HepG2 (cell line): ENCODE measurements around the gene PGP. TPM values are rescaled to one million over a fixed set of nuclear protein-coding genes. Genes with fewer than 3 reads are reported as not detected.

Source experiments
- CC2D1A ChIP-seq: sonication (generic); formaldehyde crosslinking; IDR thresholded peaks from 2 replicates; pipeline ENCODE4 v1.8.1; 2023; ENCODE audit warnings: mild to moderate bottlenecking, missing genetic modification reagents
- CEBPB ChIP-seq: IDR thresholded peaks from 2 replicates; pipeline ENCODE4 v1.6.1; 2011; ENCODE audit warnings: low read depth, low read length, improper control_type of control experiment, borderline replicate concordance
- ETV6 ChIP-seq: sonication (generic); formaldehyde crosslinking; conservative IDR thresholded peaks from 2 replicates; pipeline ENCODE4 v1.4.0; 2020; ENCODE audit warnings: missing genetic modification reagents
- GFI1 ChIP-seq: sonication (generic); formaldehyde crosslinking; IDR thresholded peaks from 2 replicates; pipeline ENCODE4 v1.5.0; 2020; ENCODE audit warnings: missing genetic modification reagents, mild to moderate bottlenecking, borderline replicate concordance
- JARID2 ChIP-seq: sonication (generic); formaldehyde crosslinking; IDR thresholded peaks from 2 replicates; pipeline ENCODE4 v1.8.1; 2023; ENCODE audit warnings: missing genetic modification reagents, inconsistent platforms; ENCODE audit not compliant: insufficient replicate concordance
- PHB2 ChIP-seq: fragments of 450-650 bp; IDR thresholded peaks from 2 replicates; pipeline ENCODE4 v1.6.1; 2018; ENCODE audit not compliant: partially characterized antibody
- RBAK ChIP-seq: sonication (generic); formaldehyde crosslinking; IDR thresholded peaks from 2 replicates; pipeline ENCODE4 v1.5.1; 2020; ENCODE audit warnings: mild to moderate bottlenecking, missing genetic modification reagents
- ZBTB7A ChIP-seq: sonication (generic); formaldehyde crosslinking; IDR thresholded peaks from 2 replicates; pipeline ENCODE4 v1.8.0; 2022; ENCODE audit warnings: mild to moderate bottlenecking, missing genetic modification reagents
- ZFP90 ChIP-seq: sonication (generic); formaldehyde crosslinking; IDR thresholded peaks from 2 replicates; pipeline ENCODE4 v1.8.0; 2022; ENCODE audit warnings: missing genetic modification reagents, mild to moderate bottlenecking, inconsistent platforms, borderline replicate concordance
- ZKSCAN5 ChIP-seq: sonication (generic); formaldehyde crosslinking; IDR thresholded peaks from 2 replicates; pipeline ENCODE4 v1.5.1; 2020; ENCODE audit warnings: mild to moderate bottlenecking, missing genetic modification reagents
- ZNF432 ChIP-seq: sonication (generic); formaldehyde crosslinking; IDR thresholded peaks from 2 replicates; pipeline ENCODE4 v1.5.0; 2020; ENCODE audit warnings: missing genetic modification reagents, mild to moderate bottlenecking, borderline replicate concordance
- ZNF562 ChIP-seq: sonication (generic); formaldehyde crosslinking; IDR thresholded peaks from 2 replicates; pipeline ENCODE4 v1.8.0; 2022; ENCODE audit warnings: missing genetic modification reagents, borderline replicate concordance
- ZNF564 ChIP-seq: sonication (generic); formaldehyde crosslinking; IDR thresholded peaks from 2 replicates; pipeline ENCODE4 v1.8.1; 2023; ENCODE audit warnings: mild to moderate bottlenecking, missing genetic modification reagents
- ZNF747 ChIP-seq: sonication (generic); formaldehyde crosslinking; IDR thresholded peaks from 2 replicates; pipeline ENCODE4 v1.8.1; 2023; ENCODE audit warnings: missing genetic modification reagents, mild to moderate bottlenecking, borderline replicate concordance
- polyA plus RNA-seq, 8 experiments: library from polyadenylated mRNA; depleted of rRNA in 3 of 8; stranded (reverse) in 7 of 8; unstranded in 1 of 8; fragments of >200 nt; fragmentation: Illumina TruSeq in 4 of 8; extraction: Trizol in 4 of 8; gene quantifications; 2 replicates each; pipeline versions ENCODE4 v1.2.1 to v1.2.3, GENCODE V29; 2011 to 2016; ENCODE audit warnings: low read depth in 4 of 8, missing spikeins in 1 of 8, mixed read lengths in 1 of 8; ENCODE audit not compliant: insufficient read depth in 1 of 8
- total RNA-seq, 5 experiments: library from RNA; depleted of rRNA; stranded (reverse); fragments of >200 nt; fragmentation: Illumina TruSeq; extraction: Trizol; gene quantifications; 2 replicates each; pipeline ENCODE4 v1.2.3, GENCODE V29; 2016; ENCODE audit warnings: low read depth in 1 of 5
- TF ChIP-seq, protein P1 (sequence below): IDR thresholded peaks from 2 replicates; pipeline ENCODE4 v1.6.1; 2016; ENCODE audit warnings: low read depth
- TF ChIP-seq, protein P2 (sequence below): sonication (generic); formaldehyde crosslinking; IDR thresholded peaks from 2 replicates; pipeline ENCODE4 v1.4.0; 2020; ENCODE audit warnings: missing genetic modification reagents
- TF ChIP-seq, protein P3 (sequence below): sonication (generic); formaldehyde crosslinking; IDR thresholded peaks from 2 replicates; pipeline ENCODE4 v1.5.0; 2020; ENCODE audit warnings: missing genetic modification reagents
- TF ChIP-seq, protein P4 (sequence below): sonication (generic); formaldehyde crosslinking; IDR thresholded peaks from 2 replicates; pipeline ENCODE4 v1.4.0; 2020; ENCODE audit warnings: mild to moderate bottlenecking, missing genetic modification reagents, borderline replicate concordance

PGP gene
- total and polyA plus RNA-seq, 2 of the 13 experiments (the other 11 are each of a cell fraction or from before 2014, with no cell fraction given) = 7.3 to 18.3 TPM

DNA sequence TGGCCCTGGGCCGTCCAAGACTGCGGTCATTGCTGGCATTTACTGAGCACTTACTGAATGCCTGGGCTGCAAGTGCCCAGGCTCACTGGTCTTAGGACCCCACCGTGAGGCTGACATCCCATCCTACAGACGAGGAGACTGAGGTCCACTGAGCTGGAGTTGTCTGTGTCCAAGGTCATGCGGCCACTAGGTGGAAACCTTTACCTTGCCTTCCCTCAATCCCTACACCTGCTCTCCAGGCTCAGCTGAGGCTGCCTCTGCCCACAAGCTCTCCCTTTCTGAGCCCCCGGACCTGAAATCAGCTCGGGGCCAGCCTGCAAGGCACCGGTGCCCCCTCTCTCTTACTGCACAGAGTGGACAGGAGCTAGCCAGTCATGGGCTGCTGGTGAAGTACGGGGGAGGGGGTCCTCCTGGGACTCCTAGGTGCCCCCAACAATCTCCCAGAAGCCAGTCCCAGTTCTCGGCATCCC lies 19.8 kb downstream of the PGP start (continued):
- TF ChIP-seq, protein P1, sequence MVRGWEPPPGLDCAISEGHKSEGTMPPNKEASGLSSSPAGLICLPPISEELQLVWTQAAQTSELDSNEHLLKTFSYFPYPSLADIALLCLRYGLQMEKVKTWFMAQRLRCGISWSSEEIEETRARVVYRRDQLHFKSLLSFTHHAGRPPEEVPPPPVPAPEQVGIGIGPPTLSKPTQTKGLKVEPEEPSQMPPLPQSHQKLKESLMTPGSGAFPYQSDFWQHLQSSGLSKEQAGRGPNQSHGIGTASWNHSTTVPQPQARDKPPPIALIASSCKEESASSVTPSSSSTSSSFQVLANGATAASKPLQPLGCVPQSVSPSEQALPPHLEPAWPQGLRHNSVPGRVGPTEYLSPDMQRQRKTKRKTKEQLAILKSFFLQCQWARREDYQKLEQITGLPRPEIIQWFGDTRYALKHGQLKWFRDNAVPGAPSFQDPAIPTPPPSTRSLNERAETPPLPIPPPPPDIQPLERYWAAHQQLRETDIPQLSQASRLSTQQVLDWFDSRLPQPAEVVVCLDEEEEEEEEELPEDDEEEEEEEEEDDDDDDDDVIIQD (CRISPR knock-in tag) = no peak
- TF ChIP-seq, protein P2, sequence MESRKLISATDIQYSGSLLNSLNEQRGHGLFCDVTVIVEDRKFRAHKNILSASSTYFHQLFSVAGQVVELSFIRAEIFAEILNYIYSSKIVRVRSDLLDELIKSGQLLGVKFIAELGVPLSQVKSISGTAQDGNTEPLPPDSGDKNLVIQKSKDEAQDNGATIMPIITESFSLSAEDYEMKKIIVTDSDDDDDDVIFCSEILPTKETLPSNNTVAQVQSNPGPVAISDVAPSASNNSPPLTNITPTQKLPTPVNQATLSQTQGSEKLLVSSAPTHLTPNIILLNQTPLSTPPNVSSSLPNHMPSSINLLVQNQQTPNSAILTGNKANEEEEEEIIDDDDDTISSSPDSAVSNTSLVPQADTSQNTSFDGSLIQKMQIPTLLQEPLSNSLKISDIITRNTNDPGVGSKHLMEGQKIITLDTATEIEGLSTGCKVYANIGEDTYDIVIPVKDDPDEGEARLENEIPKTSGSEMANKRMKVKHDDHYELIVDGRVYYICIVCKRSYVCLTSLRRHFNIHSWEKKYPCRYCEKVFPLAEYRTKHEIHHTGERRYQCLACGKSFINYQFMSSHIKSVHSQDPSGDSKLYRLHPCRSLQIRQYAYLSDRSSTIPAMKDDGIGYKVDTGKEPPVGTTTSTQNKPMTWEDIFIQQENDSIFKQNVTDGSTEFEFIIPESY (CRISPR knock-in tag) = peak; percentile 41; the same call in 1 of the 2 replicates
- no peak for TF ChIP-seq CEBPB
- TF ChIP-seq ZNF432 = no peak
- TF ChIP-seq, protein P3, sequence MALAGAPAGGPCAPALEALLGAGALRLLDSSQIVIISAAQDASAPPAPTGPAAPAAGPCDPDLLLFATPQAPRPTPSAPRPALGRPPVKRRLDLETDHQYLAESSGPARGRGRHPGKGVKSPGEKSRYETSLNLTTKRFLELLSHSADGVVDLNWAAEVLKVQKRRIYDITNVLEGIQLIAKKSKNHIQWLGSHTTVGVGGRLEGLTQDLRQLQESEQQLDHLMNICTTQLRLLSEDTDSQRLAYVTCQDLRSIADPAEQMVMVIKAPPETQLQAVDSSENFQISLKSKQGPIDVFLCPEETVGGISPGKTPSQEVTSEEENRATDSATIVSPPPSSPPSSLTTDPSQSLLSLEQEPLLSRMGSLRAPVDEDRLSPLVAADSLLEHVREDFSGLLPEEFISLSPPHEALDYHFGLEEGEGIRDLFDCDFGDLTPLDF (CRISPR knock-in tag) = no peak
- no peak for TF ChIP-seq RBAK
- no peak for TF ChIP-seq ZNF747 (CRISPR knock-in tag)
- no peak for TF ChIP-seq ZNF564 (CRISPR knock-in tag)
- no peak for TF ChIP-seq ZNF562 (CRISPR knock-in tag)
- no peak for TF ChIP-seq ZBTB7A (CRISPR knock-in tag)
- no peak for TF ChIP-seq CC2D1A
- no peak for TF ChIP-seq ZFP90
- TF ChIP-seq ETV6 (CRISPR knock-in tag) = no peak
- no peak for TF ChIP-seq ZKSCAN5
- TF ChIP-seq, protein P4, sequence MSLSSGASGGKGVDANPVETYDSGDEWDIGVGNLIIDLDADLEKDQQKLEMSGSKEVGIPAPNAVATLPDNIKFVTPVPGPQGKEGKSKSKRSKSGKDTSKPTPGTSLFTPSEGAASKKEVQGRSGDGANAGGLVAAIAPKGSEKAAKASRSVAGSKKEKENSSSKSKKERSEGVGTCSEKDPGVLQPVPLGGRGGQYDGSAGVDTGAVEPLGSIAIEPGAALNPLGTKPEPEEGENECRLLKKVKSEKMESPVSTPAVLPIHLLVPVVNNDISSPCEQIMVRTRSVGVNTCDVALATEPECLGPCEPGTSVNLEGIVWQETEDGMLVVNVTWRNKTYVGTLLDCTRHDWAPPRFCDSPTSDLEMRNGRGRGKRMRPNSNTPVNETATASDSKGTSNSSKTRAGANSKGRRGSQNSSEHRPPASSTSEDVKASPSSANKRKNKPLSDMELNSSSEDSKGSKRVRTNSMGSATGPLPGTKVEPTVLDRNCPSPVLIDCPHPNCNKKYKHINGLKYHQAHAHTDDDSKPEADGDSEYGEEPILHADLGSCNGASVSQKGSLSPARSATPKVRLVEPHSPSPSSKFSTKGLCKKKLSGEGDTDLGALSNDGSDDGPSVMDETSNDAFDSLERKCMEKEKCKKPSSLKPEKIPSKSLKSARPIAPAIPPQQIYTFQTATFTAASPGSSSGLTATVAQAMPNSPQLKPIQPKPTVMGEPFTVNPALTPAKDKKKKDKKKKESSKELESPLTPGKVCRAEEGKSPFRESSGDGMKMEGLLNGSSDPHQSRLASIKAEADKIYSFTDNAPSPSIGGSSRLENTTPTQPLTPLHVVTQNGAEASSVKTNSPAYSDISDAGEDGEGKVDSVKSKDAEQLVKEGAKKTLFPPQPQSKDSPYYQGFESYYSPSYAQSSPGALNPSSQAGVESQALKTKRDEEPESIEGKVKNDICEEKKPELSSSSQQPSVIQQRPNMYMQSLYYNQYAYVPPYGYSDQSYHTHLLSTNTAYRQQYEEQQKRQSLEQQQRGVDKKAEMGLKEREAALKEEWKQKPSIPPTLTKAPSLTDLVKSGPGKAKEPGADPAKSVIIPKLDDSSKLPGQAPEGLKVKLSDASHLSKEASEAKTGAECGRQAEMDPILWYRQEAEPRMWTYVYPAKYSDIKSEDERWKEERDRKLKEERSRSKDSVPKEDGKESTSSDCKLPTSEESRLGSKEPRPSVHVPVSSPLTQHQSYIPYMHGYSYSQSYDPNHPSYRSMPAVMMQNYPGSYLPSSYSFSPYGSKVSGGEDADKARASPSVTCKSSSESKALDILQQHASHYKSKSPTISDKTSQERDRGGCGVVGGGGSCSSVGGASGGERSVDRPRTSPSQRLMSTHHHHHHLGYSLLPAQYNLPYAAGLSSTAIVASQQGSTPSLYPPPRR (CRISPR knock-in tag) = no peak
- TF ChIP-seq GFI1 = no peak
- no peak for TF ChIP-seq JARID2
- TF ChIP-seq PHB2 = no peak
